Measurements from ENCODE around the gene ADGRG3. TPM values are rescaled to one million over a fixed set of nuclear protein-coding genes. Genes with fewer than 3 reads are reported as not detected.

Gene ADGRG3
- total RNA-seq, 4 donors from 2014 or later = 1.0 to 3.2 (median 2.5) TPM; not detected in 1

DNA sequence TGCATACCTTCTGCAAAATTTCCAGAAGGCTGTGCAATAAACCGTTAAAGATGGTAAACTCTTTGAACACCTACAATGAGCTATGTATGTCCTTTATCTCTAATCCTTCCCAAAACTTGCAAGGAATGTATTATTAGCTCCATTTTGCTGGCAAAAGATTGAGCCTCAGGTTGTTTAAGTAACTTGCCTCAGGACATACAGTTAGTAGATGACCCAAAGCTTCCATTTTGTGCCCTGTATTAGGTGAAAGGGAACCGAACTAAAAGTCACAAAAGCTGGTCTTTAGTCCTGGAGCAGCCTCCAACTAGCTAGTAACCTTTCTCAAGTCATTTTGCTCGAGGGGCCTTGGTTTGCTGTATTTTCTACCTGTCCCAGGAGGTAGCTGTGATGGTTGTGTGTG, 4.3 kb downstream of the ADGRG3 start:
- H3K27ac ChIP-seq = no peak overlapping the region
- H3K4me1 ChIP-seq = no peaks in the 10 kb centered on the region
- TF ChIP-seq POLR2A (IDR thresholded peaks at IDR 0.05) = no peak
- TF ChIP-seq, protein P1, sequence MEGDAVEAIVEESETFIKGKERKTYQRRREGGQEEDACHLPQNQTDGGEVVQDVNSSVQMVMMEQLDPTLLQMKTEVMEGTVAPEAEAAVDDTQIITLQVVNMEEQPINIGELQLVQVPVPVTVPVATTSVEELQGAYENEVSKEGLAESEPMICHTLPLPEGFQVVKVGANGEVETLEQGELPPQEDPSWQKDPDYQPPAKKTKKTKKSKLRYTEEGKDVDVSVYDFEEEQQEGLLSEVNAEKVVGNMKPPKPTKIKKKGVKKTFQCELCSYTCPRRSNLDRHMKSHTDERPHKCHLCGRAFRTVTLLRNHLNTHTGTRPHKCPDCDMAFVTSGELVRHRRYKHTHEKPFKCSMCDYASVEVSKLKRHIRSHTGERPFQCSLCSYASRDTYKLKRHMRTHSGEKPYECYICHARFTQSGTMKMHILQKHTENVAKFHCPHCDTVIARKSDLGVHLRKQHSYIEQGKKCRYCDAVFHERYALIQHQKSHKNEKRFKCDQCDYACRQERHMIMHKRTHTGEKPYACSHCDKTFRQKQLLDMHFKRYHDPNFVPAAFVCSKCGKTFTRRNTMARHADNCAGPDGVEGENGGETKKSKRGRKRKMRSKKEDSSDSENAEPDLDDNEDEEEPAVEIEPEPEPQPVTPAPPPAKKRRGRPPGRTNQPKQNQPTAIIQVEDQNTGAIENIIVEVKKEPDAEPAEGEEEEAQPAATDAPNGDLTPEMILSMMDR (IDR thresholded peaks at IDR 0.05) = no peak
- no peaks in the 10 kb centered on the region for H3K36me3 ChIP-seq
- intact Hi-C loops (cut with DNase I; ENCODE audit: low total_unique reads) = no loop called here
- no peaks in the 10 kb centered on the region for H3K27me3 ChIP-seq
- H3K4me3 ChIP-seq = no peak overlapping the region
- DNase-seq = no peak
- H3K9me3 ChIP-seq = no peaks in the 10 kb centered on the region

DNA sequence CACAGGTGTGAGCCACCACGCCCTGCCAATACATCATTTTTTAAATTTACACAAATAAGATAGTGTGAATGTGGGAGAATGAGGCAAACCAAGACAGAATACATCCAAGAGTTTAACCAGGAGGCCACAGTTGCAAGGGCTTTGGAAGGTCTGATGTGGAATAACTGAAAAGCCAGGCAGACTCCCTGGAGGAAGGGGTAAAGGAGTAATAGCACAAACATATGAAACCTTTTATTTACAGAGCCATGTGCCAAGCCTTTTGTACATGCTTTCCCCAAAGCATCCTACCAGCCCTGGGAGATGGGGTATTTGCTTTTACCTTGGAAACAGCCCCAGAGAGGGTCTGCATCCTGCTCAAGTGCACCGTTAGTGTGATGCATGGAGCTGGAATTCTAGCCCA, 4.7 kb downstream of the ADGRG3 start:
- H3K27ac ChIP-seq = no peak overlapping the region
- H3K36me3 ChIP-seq = no peaks in the 10 kb centered on the region
- no peaks in the 10 kb centered on the region for H3K9me3 ChIP-seq
- no peaks in the 10 kb centered on the region for H3K4me1 ChIP-seq
- H3K27me3 ChIP-seq = no peaks in the 10 kb centered on the region
- H3K4me3 ChIP-seq = no peak overlapping the region
- TF ChIP-seq, protein P1 (IDR thresholded peaks at IDR 0.05) = no peak
- no peak for TF ChIP-seq POLR2A (IDR thresholded peaks at IDR 0.05)
- no peak for DNase-seq
- intact Hi-C loops (cut with DNase I; ENCODE audit: low total_unique reads) = no loop called here

DNA sequence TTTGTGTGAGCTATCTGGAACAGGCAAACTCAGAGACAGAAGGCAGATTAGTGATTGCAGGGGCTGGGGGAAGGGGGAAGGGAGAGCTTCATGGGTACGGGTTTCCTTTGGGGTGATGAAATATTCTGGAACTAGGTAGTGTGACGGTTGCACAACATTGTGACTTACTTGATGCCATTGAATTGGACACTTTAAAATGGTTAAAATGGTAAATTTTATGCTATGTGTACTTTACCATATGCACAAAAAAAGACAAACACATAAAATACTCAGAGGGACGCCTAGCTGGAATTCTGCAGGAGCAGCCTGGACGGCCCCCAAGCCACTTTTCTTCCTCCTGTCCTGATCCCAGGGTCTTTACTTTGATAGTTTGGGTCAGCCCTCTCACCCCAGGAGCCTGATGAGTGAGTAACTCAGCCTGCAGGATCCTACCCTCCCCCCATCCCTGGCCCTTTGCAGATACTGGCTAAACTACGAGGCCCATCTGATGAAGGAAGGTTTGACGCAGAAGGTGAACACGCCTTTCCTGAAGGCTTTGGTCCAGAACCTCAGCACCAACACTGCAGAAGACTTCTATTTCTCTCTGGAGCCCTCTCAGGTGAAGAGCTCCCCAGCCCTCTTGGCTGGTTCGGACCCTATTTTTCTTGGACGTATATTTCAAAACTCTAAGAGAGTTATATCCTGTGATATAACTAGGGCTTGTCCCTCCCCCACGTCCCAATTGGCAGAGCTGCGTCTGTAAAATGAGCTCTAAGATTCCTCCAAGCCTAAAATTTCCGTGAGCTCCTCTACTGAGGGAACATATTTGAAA, 7.8 kb downstream of the ADGRG3 start:
- no peak for TF ChIP-seq POLR2A (IDR thresholded peaks at IDR 0.05)
- TF ChIP-seq, protein P1 (IDR thresholded peaks at IDR 0.05) = no peak
- Histone ChIP-seq H3K9me3 (no peaks in the 10 kb centered on the region), H3K36me3 (no peaks in the 10 kb centered on the region), H3K4me3 (no peak overlapping the region), H3K4me1 (no peaks in the 10 kb centered on the region), H3K27me3 (no peaks in the 10 kb centered on the region), H3K27ac (no peak overlapping the region)
- intact Hi-C loops (cut with DNase I; ENCODE audit: low total_unique reads) = no loop called here
- no peak for DNase-seq

DNA sequence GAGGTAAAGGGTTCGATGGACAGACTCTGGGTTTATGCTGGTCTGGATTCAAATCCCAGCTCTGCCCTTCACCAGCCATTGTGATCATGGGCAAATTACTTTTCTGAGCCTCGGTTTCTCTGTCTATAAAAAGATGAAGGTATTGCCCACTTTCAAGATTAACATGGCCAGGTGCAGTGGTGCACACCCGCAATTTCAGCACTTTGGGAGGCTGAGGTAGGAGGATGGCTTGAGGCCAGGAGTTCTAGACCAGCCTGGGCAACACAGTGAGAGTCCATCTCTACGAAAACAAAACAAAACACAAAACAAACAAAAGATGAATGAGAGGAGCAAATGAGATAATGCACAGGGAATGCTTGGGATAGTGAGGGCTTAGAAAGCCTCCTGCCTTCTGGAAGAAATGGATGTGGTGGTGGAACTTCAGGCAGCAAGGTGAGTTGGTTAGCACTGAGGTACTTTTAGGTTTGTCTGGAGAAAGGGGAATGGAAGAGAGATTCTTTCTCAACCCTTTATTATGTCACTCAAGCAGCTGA, 8.5 kb downstream of the ADGRG3 start:
- Histone ChIP-seq H3K4me3 (no peak overlapping the region), H3K36me3 (no peaks in the 10 kb centered on the region), H3K27ac (no peak overlapping the region), H3K27me3 (no peaks in the 10 kb centered on the region), H3K9me3 (no peaks in the 10 kb centered on the region), H3K4me1 (no peaks in the 10 kb centered on the region)
- intact Hi-C loops (cut with DNase I; ENCODE audit: low total_unique reads) = no loop called here
- no peak for TF ChIP-seq POLR2A (IDR thresholded peaks at IDR 0.05)
- TF ChIP-seq, protein P1 (IDR thresholded peaks at IDR 0.05) = no peak
- no peak for DNase-seq

DNA sequence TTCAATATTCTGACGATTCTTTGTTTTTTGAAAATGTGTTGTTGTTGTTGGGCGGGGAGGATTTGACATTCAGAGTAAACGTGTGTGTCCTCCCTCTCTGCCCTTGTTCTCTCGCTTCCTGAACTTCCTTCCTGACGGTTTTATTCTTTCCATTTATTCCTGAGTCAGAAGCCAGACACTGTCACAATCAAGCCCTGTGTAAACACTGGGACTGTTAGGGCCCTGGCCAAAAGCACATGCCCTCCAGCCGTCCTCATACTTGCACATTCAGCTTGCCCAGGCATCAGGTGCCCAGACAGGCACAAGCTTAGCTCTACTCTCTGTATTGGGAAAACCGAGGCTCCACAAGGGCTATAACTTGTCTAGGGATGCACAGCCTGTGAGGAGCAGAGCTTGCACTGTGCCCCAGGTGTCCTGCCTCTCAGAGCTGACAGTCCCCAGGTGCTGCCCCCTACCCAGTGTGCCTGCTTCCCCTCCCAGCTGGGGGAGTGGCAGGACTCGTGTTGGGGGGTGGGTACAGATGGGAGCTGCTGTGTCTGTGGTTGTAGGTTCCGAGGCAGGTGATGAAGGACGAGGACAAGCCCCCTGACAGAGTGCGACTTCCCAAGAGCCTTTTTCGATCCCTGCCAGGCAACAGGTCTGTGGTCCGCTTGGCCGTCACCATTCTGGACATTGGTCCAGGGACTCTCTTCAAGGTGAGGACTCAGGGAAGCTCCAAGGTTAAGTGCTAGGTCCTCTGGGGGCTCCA, 9.7 kb downstream of the ADGRG3 start:
- Histone ChIP-seq H3K36me3 (no peaks in the 10 kb centered on the region), H3K4me3 (no peak overlapping the region), H3K4me1 (no peaks in the 10 kb centered on the region), H3K27ac (no peak overlapping the region), H3K9me3 (no peaks in the 10 kb centered on the region), H3K27me3 (no peaks in the 10 kb centered on the region)
- intact Hi-C loops (cut with DNase I; ENCODE audit: low total_unique reads) = no loop called here
- TF ChIP-seq, protein P1 (IDR thresholded peaks at IDR 0.05) = no peak
- no peak for TF ChIP-seq POLR2A (IDR thresholded peaks at IDR 0.05)
- no peak for DNase-seq
